ENCODE results near the gene DOCK4. TPM values are rescaled to one million over a fixed set of nuclear protein-coding genes. Genes with fewer than 3 reads are reported as not detected.
A peak's percentile ranks its signal among the peaks of the same experiment; 100 is the strongest.
"Not testable (repeated sequence)": the region's sequence is repeated elsewhere in the genome, so short reads cannot be mapped to it uniquely, and the experiment has no call there.

Gene DOCK4
- total RNA-seq, 1 experiment from 2014 or later, result 20.4 TPM

GRCh38 chr7:112252141-112252540, 45.9 kb upstream of the DOCK4 start (continued):
- no peak for TF ChIP-seq ARID4B (CRISPR knock-in tag; IDR thresholded peaks at IDR 0.05; ENCODE audit: borderline replicate concordance)
- no peak for TF ChIP-seq RELA (CRISPR knock-in tag; IDR thresholded peaks at IDR 0.05; ENCODE audit: borderline replicate concordance)
- TF ChIP-seq HMGA2 (CRISPR knock-in tag; IDR thresholded peaks at IDR 0.05), result no peak
- no peak for TF ChIP-seq PREB (CRISPR knock-in tag; IDR thresholded peaks at IDR 0.05; ENCODE audit: borderline replicate concordance)
- TF ChIP-seq PRRX2 (CRISPR knock-in tag; IDR thresholded peaks at IDR 0.05), result no peak
- no peak for TF ChIP-seq JAZF1 (CRISPR knock-in tag; IDR thresholded peaks at IDR 0.05)
- no peak for TF ChIP-seq ZNF396 (CRISPR knock-in tag; IDR thresholded peaks at IDR 0.05; ENCODE audit: borderline replicate concordance)
- TF ChIP-seq IRF2 (CRISPR knock-in tag; IDR thresholded peaks at IDR 0.05; ENCODE audit: borderline replicate concordance, low read depth), result no peak
- TF ChIP-seq AFF4 (CRISPR knock-in tag; IDR thresholded peaks at IDR 0.05; ENCODE audit: borderline replicate concordance), result no peak
- TF ChIP-seq ZNF138 (CRISPR knock-in tag; conservative IDR thresholded peaks at IDR 0.05), result no peak
- TF ChIP-seq TEAD4 (CRISPR knock-in tag; IDR thresholded peaks at IDR 0.05), result no peak

- Mint-ChIP-seq H3K27me3 (ENCODE audit: low read depth) (peaks cover 64% of the 10 kb centered on the region), H3K4me1 (peaks cover 78% of the 10 kb centered on the region), H3K4me3 (peak overlapping the region; percentile 63)
- POLR2A ChIA-PET, CTCF ChIA-PET, H3K36me3 Mint-ChIP-seq, H3K9me3 Mint-ChIP-seq, H3K27ac Mint-ChIP-seq: not testable (repeated sequence)
- TF ChIP-seq AR (CRISPR knock-in tag; IDR thresholded peaks at IDR 0.05), result 0 out of 2 replicates have a peak, but pooled peaks have one; percentile 42
- DNase-seq (ENCODE audit: low spot score), result peak; percentile 80
- ATAC-seq, result peak; percentile 47
These were observed 43.8 kb upstream of the DOCK4 start for GRCh38 chr7:112249967-112250366.
